G401.6 (cell line): Measurements from ENCODE around the gene ARHGAP22.

Experiments used
- FAIRE-seq: peaks from 2 replicates; lab custom pipeline; 2012; peaks lifted over from hg19 to GRCh38; lab: Jason Lieb, UNC

ARHGAP22 gene

DNA sequence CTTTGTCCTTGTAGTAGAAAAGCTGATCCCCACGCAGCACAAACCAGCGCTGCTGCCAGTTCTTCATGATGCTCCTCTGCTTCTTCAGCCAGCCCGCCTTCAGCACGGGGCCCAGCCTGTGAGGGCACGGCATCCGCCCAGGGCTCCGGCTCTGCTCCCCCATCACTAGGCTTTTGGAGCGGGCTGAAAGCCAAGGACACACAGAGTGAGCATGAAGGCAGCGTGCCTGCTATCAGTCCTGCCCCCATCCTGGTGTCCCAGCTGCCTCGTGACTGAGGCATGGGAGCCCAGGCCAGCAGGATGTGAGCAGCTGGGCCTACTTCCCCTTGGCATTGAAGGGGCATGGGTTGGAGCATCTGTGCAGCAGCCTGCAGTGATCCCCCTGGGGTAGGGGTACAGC, 21.9 kb downstream of the ARHGAP22 start:
- no peak for FAIRE-seq

DNA sequence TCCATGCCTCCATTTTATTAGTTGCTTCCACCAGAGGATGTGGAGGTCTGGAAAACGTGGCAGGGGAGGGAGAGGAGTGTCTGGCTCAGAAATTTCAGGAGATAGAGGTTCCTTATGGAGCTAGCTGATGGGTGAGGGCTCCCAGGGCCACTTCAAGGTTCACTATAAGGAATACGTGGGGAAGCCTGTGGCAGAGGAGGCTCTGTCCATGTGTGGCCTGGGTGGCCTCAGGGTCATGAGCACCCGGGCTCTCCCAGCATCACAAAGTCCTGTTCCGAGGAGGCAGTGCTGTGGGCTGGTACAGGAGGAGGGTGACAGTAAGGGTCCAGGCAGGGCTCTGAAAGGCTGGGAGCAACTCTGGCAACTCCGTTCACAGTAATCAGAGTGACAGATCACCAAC, 24.6 kb downstream of the ARHGAP22 start:
- FAIRE-seq, result no peak

DNA sequence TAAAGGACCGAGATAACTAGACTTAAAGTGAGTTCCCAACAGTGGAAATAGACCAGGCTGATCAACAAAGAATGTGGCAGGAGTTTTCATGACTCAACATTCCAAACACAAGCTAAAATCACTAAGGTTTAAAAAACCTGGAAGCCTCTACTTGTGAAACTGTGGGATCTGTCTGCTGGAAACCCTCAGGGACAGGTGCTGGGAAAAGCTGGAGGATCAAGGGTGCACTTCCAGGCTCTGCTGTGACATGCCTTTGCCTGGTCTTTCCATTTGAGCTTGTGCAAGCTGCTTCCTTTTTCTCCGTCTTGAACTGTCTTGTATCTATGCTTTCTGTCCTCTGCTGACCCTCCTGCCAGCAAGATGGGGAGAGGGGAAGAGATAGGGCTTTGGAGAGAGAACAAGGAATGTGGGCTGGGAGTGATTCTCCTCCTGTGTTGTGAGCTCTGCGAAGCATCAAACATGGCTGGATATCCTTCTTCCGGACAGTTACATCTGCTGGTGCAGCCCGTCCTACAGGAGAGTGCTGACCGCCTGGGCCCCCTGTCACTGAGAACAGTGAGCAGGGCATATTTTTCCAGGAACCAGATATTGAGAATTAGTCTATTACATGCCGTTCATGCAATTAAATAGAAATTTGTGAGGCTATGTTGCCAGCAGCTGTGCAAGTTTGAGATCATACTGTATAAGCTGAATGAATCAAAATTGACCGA, 25.5 kb downstream of the ARHGAP22 start:
- FAIRE-seq, result no peak

DNA sequence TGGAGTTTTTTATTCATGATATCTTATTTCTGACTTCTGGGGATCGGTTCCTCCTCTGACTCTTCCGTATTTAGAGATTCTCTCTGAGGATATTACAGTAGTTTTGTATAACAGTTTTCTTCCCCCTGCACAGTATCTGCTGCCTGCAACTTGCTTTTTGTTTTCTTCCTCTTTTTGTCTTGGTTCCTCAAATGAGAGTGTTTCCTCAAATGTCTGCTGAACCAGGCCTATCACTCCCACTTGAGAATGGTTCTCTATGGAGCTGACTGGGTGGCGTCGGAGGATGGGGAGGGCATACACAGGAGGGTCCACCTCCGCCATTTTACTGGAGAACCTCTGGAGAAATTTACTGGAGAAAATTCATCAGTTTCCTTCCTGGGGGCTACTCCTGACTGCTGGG, 27.7 kb downstream of the ARHGAP22 start:
- no peak for FAIRE-seq

DNA sequence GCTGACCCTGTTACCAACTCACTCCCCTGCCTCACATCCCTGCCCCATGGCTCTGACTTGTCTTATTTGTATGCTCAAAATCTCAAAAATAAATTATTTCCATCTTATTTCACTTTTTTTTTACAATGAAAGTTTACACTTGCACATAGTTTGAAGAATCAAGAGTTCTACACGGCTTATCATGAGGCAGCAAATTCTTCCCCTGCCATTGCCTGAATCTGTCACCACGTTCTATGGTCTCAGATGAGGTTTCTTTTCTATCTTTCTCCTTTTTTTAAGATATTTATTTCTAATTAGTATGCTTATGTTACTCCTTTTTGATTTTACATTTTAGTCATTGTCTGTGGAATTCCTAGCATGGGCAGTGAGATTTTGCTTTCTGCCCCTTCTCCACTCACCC, 28.4 kb downstream of the ARHGAP22 start:
- FAIRE-seq, result no peak

DNA sequence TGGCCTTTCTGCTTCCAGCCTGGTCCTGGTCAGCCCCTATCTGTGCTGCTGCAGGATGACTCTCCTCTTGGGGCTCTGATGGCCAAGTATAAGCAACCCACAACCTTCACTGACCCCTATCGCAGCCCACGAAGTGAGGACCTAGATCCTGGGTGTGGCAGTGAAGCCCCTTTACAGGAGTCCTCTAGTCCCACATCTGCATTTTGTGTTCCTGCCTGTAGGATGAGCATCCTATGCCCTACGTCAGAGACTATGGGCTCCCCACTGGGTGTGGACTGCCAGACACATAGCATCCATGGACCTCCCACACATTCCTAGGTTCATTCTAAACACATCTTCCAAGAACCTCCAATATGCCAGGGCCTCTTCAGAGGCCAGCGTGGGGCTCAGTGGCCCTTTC, 29.0 kb downstream of the ARHGAP22 start:
- FAIRE-seq, result no peak

DNA sequence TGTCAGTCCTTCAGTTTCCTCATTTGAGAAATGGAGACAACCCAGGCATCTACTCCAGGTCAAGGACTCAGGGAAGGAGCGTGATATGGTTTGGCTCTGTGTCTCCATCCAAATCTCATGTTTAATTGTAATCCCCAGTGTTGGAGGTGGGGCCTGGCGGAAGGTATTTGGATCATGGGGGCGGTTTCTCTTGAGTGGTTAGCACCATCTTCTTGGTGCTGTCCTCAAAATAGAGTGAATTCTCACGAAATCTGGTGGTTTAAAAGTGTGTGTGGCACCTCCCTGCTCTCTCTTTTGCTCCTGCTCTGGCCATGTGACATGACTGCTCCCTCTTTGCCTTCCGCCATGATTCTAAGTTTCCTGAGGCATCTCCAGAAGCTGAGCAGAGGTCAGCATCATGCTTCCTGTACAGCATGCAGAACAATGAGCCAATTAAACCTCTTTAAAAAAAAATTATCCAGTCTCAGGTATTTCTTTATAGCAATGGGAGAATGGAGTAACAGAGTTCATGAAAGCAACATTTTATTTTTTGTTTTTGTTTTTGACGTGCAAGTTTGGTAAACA, 30.0 kb downstream of the ARHGAP22 start:
- no peak for FAIRE-seq

DNA sequence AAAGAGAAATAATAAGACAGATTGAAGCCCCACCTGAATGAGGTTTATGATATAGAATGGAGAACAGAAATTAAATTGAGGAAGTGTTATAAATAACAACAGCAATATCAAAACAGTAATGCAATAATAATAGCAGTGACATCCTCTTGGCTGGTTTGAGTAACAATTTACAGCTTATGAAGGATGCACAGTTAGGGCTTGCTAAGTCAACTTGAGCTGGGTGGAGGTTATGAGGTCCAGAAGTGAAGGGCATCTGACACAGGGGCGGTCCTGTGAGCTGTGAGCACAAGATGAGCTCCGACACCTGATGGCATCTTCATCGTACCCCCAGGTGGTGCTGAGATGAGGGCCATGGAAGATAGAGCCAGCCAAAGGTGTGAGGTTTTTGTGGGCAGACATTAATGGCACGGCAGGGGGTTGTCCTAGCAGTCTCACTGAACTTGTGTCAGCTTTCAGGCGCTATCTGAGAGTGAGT, 30.5 kb downstream of the ARHGAP22 start:
- FAIRE-seq, result no peak

DNA sequence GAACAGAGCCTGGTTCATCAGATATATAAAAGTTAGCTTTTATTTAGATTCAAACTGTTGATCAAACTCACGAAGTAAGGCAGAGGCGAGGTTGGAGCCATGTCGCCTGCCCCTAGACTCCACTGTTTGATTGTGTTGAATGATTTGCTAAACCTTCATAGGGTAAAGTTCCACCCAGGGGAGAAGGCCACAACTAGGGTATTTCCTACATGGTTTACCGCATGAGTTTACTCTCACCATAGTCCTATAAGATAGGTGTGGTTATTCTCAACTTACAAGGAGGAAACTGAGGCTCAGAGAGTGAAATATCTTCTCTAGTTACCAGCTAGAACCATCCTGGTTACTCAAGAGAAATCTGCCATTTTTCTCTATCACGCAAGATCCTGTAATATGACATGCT, 31.8 kb downstream of the ARHGAP22 start:
- FAIRE-seq, result no peak

DNA sequence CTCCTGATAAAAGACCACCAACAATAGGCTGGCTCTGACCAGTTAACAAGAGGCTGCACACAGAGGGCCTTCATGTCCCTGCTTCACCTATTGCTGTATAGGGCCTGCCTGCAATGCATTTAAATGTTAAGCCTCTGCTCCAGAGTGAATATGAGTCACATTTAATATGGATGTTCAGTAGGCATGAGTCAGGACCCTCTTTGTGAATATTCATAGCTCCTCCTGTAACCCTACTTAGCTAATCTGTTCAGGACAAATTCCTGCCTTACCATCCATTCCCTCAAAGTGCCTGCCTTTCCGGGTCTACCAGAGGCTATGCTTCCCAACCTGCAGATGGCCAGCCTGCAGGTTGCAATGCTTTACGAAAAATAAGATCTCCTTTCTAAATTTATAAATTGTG, 32.5 kb downstream of the ARHGAP22 start:
- no peak for FAIRE-seq

DNA sequence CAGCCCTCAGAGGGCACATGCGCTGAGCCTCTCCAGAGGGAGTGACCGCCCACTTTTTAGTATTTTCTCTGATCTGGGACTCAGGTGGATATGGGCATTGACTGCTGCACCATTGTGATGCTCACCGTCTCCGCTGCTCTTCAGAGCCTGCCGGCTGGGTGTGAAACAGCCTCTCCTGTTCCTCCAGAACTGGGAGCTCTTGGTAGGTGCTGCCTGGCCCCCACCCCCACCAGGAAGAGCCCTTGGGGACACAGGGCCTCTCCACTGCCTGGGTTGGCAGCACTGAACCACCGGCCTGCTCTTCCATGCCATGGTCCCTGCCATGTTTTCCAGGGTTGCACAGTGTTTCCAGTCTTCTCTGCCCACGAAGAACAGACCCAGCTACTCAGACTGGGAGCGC, 36.3 kb downstream of the ARHGAP22 start:
- FAIRE-seq, result no peak

DNA sequence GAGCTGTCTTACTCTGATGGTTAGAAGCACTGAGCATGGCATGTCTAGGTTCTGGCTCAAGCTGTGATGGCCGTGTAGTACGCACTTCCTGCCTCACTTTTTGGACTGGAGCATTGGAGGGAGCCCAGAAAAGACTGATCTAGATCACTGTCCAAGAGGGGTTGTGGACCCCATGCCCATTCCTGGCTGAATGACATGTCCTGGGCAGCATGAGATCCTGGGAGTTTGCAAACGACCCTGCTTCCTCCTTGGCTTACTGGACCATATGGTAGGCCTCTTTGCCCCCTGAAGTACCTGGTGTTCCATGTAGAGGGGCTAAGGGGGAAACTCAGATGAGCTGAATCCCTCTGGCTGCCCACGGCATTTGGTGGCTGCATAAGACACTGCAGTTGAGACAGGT, 36.7 kb downstream of the ARHGAP22 start:
- FAIRE-seq, result no peak

DNA sequence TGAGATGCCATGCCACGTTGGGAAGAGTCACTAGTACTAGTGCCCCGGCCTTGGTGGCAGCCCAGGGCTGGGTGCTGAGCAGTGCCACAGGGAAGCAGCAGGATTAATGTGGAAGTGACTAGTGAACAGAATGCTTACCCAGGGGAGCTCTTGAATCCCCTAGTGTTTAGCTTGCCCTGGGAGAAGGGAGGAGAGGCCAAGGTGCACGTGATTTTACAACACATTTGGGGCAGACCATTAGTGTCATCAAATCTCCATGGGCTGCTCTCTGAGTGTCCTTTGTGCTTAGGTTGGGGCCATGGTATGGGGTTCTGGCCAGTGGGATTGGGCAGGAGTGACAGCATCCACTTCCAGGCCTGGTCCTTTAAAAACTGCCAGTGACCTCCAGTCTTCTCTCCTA, 37.5 kb downstream of the ARHGAP22 start:
- FAIRE-seq, result no peak

DNA sequence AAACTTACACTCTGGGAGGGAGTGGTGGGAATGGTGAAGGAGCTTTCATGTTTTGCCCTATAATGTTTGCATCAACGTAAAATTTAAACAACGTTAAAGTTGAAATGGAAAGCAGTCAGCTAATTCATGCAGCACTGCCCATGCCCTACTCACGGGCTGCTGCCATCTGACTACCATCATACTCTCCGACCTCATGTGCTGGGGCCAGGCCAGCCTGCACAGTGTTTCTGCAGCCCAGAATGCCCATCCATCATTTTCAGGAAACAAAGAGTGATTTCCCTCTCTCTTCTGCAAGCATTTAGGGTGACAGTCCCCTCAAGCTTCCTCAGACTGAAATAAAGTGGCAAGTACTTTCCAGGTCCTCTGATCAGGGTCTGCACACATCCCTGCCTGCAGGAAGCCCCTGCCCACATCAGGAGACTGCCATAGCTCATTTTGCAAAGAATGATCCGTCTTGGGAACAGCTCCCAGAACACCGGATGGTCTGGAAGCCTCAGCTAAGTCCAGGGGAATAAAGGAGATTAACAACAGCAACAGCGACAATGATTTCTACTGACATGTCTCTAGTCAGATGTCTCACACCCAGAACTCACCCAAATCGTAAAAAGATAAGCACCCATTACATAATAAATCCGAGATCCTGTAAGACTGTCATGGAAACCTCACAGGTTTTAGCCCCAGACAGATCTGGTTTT, 40.3 kb downstream of the ARHGAP22 start:
- FAIRE-seq, result no peak

DNA sequence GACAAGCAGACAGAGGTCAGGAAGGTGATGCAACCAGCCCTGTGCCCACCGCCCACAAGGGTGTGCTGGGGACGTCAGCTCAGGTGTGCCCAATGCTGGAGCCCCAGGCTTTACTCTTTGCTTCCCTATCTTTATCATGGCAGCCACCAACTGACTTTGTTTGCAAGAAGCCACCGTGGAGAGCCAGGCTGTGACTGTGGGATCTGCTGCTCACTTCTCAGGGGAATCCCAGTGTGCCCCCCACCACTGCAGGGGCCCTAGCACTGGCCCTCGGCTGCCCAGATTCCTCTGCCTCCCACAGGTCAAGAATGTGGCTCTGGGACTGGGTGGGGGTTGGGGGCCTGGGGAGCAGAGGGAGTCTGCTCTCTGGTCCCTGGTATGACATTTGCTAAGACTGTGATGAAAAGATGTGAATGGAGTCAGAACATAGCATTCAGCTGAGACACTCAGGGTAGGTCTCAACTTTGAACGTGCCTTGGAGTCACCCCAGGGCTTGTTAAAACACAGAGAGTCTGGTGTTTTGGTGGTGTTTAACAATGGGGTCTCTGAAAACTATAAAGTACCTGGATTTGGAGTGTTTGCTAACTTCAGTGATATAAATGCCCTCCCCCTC, 47.3 kb downstream of the ARHGAP22 start:
- FAIRE-seq, result no peak

DNA sequence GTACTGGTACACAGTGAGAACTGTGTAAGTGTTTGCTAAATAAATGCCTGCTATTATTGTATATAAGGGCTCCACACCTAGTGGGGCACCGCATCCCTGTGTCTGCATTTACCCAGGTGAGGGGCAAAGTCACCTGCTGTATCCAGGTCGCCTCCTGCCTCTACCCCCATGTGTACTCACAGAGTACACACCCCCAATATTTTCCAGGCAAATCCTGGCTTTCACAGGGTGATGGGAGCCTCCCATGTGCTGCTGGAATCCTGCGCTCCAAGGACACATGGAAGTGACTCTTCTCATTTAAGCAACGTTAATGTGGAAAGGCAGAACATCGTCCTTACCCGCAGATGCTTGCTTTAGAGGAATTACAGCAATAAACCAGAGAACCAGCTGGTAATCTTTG, 48.2 kb downstream of the ARHGAP22 start:
- no peak for FAIRE-seq

DNA sequence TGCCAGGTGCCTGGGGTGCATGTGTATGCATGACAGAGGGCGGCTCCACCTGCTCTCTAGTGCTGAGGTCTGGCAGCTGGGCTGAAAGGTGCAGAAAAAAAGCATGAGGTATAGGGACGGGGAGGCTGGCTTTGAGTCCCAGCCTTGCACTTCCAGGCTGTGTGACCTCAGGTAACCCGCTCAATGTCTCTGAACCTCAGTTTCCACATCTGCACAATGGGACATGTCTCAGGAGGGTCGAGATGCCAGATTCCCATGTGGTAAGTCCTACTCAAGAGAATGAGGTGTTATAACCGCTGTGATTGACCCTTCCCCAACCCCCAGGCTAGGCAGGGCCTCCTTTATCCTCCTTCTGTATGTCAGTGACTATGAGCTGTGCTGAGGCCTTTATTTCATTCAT, 48.8 kb downstream of the ARHGAP22 start:
- no peak for FAIRE-seq

DNA sequence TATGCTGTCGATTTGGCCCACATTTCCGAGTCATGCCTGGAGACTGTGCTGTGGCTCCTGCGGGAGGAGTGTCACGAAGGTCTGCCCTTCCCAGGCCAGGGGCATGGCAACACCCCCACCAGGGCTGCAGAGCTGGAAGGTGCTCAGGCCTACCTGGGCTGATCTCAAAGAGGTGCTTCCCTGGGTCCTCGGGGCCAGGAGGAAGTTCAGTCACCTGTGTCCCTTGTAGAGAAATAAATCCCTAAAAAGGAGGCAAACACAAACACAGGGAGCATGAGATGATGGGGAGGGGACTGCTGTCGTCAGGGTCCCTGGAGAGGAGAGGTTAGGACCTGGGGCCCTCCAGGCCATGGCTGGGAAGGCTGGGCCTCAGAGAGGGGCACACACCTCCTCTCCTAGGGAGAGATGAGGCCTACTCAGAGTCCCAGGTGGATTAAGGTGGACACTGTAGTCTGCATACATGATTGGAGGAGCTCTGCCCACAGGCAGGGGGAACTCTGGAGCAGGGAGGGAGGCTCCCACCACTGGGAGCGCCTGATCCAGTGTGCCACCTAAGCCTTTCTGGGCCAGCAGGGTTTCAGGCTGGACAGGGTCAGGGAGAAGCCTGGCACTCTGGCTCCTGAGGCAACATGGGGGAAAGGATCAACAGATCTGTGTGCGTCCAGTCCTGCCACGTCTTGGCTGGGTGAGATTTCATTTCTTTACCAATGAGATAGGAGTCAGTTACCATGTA, 49.4 kb downstream of the ARHGAP22 start:
- no peak for FAIRE-seq

DNA sequence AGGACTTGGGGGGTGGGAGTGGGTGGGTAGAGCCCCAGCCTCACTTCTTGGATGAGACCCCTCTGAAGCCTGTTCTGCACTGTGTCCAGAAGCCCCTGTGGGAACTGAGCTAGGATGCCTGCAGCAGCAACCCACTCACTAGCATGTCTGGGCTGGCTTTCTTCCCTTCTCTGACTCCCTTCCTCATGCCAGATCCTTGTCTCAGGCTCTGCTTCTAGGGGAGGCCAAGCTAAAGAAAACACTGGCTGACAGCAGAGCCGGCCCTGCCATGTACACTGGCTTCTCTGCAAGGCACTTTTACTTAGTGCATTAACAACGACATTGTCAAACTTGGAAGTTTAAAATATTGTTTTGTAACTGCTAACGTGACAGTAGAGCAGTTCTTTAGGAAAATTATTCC, 50.2 kb downstream of the ARHGAP22 start:
- no peak for FAIRE-seq

DNA sequence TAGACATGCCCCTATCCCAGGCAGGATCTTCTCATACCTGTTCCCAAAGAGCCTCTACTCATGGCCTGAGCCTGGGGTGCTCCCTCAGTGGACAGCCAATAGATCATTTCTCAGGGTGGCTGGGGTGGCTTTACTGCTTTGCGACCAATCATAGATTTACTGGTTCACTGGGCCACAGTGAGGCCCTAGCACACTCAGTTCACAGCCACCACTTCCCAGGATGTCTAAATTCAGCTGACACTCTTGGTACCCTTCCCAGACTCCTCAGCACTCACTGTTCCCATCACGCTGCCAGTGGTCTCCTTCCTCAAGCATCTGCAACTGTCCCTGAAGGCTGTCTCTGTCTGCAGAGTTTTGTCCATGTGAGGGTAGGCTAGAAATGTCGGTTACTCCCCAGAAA, 50.6 kb downstream of the ARHGAP22 start:
- no peak for FAIRE-seq

DNA sequence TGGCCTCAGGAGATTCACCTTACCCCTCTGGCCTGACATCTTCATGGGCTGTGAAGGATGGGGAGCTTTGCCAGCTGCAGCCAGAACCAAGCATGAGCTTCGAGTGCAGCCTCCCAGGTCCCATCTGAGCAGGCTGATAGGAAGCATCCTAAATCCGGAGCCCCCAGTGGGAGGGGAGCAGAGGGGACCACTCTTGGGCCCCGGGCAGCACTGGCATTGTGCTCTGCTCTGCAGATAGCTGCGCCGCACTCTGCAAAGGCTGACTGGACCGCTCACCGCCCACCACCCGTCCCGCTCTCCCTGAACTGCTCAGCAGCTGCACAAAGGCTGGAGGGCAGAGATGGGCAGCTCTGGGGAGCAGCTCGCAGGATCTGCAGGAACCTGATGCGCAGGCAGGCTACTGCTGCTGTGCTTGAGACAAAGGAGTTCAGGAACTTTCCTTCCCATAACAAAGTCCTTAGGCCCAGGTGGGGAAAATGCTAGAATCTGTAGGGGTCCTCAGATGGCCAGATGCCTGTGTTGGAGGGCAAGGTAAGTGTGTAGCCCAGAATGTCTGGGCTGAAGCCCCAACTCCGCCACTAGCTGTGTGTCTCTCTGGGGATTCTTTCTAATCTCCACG, 51.8 kb downstream of the ARHGAP22 start:
- no peak for FAIRE-seq
